ENCODE data around the gene PARD3B.

The PARD3B gene

GRCh38 chr2:204715361-204715760, 170.1 kb downstream of the PARD3B start:
- H3K9ac ChIP-seq (ENCODE audit: low read depth, low read length), result no peak overlapping the region
- no peak overlapping the region for H3K4me3 ChIP-seq (ENCODE audit: low read length)
- no peaks in the 10 kb centered on the region for H3K36me3 ChIP-seq (ENCODE audit: insufficient read depth, low read length)
- no peaks in the 10 kb centered on the region for H3K9me3 ChIP-seq (replicated peaks; ENCODE audit: low read length)
- no peaks in the 10 kb centered on the region for H3K4me1 ChIP-seq (ENCODE audit: control insufficient read depth, insufficient read depth, low read length)
- no peak overlapping the region for H3K4me2 ChIP-seq (ENCODE audit: low read length)
- H3K27me3 ChIP-seq (ENCODE audit: control insufficient read depth, insufficient read depth, low read length), result no peaks in the 10 kb centered on the region

GRCh38 chr2:204717591-204717990, 172.3 kb downstream of the PARD3B start:
- Histone ChIP-seq H3K9me3 (replicated peaks; ENCODE audit: low read length) (no peaks in the 10 kb centered on the region), H3K4me3 (ENCODE audit: low read length) (no peak overlapping the region)

GRCh38 chr2:204718607-204719006, 173.3 kb downstream of the PARD3B start:
- Histone ChIP-seq H3K9me3 (replicated peaks; ENCODE audit: low read length) (no peaks in the 10 kb centered on the region), H3K4me3 (ENCODE audit: low read length) (no peak overlapping the region), H3K27me3 (ENCODE audit: control insufficient read depth, insufficient read depth, low read length) (no peaks in the 10 kb centered on the region), H3K36me3 (ENCODE audit: insufficient read depth, low read length) (no peaks in the 10 kb centered on the region), H3K9ac (ENCODE audit: low read depth, low read length) (no peak overlapping the region), H3K4me2 (ENCODE audit: low read length) (no peak overlapping the region), H3K4me1 (ENCODE audit: control insufficient read depth, insufficient read depth, low read length) (no peaks in the 10 kb centered on the region)

More at GRCh38 chr2:204717591-204717990, 172.3 kb downstream of the PARD3B start:
- Histone ChIP-seq H3K4me2 (ENCODE audit: low read length) (no peak overlapping the region), H3K4me1 (ENCODE audit: control insufficient read depth, insufficient read depth, low read length) (no peaks in the 10 kb centered on the region), H3K9ac (ENCODE audit: low read depth, low read length) (no peak overlapping the region), H3K36me3 (ENCODE audit: insufficient read depth, low read length) (no peaks in the 10 kb centered on the region), H3K27me3 (ENCODE audit: control insufficient read depth, insufficient read depth, low read length) (no peaks in the 10 kb centered on the region)

GRCh38 chr2:204720874-204721273, 175.6 kb downstream of the PARD3B start:
- Histone ChIP-seq H3K9ac (ENCODE audit: low read depth, low read length) (no peak overlapping the region), H3K4me1 (ENCODE audit: control insufficient read depth, insufficient read depth, low read length) (no peaks in the 10 kb centered on the region), H3K4me3 (ENCODE audit: low read length) (no peak overlapping the region), H3K9me3 (replicated peaks; ENCODE audit: low read length) (no peaks in the 10 kb centered on the region), H3K36me3 (ENCODE audit: insufficient read depth, low read length) (no peaks in the 10 kb centered on the region), H3K27me3 (ENCODE audit: control insufficient read depth, insufficient read depth, low read length) (no peaks in the 10 kb centered on the region), H3K4me2 (ENCODE audit: low read length) (no peak overlapping the region)

- Histone ChIP-seq H3K4me1 (ENCODE audit: control insufficient read depth, insufficient read depth, low read length) (no peaks in the 10 kb centered on the region), H3K4me3 (ENCODE audit: low read length) (no peak overlapping the region), H3K9ac (ENCODE audit: low read depth, low read length) (no peak overlapping the region), H3K27me3 (ENCODE audit: control insufficient read depth, insufficient read depth, low read length) (no peaks in the 10 kb centered on the region), H3K36me3 (ENCODE audit: insufficient read depth, low read length) (no peaks in the 10 kb centered on the region), H3K4me2 (ENCODE audit: low read length) (no peak overlapping the region), H3K9me3 (replicated peaks; ENCODE audit: low read length) (no peaks in the 10 kb centered on the region)
These were observed 176.9 kb downstream of the PARD3B start for GRCh38 chr2:204722207-204722606.

GRCh38 chr2:204722691-204723090, 177.4 kb downstream of the PARD3B start:
- Histone ChIP-seq H3K4me3 (ENCODE audit: low read length) (no peak overlapping the region), H3K9ac (ENCODE audit: low read depth, low read length) (no peak overlapping the region), H3K36me3 (ENCODE audit: insufficient read depth, low read length) (no peaks in the 10 kb centered on the region), H3K4me1 (ENCODE audit: control insufficient read depth, insufficient read depth, low read length) (no peaks in the 10 kb centered on the region), H3K4me2 (ENCODE audit: low read length) (no peak overlapping the region), H3K9me3 (replicated peaks; ENCODE audit: low read length) (no peaks in the 10 kb centered on the region), H3K27me3 (ENCODE audit: control insufficient read depth, insufficient read depth, low read length) (no peaks in the 10 kb centered on the region)

GRCh38 chr2:204725693-204726360, 180.6 kb downstream of the PARD3B start:
- Histone ChIP-seq H3K9me3 (replicated peaks; ENCODE audit: low read length) (no peaks in the 10 kb centered on the region), H3K4me1 (ENCODE audit: control insufficient read depth, insufficient read depth, low read length) (no peaks in the 10 kb centered on the region), H3K4me3 (ENCODE audit: low read length) (no peak overlapping the region), H3K9ac (ENCODE audit: low read depth, low read length) (no peak overlapping the region), H3K36me3 (ENCODE audit: insufficient read depth, low read length) (no peaks in the 10 kb centered on the region), H3K4me2 (ENCODE audit: low read length) (no peak overlapping the region), H3K27me3 (ENCODE audit: control insufficient read depth, insufficient read depth, low read length) (no peaks in the 10 kb centered on the region)

GRCh38 chr2:204726831-204727230, 181.6 kb downstream of the PARD3B start:
- H3K9me3 ChIP-seq (replicated peaks; ENCODE audit: low read length), result no peaks in the 10 kb centered on the region
- H3K4me3 ChIP-seq (ENCODE audit: low read length), result no peak overlapping the region
- H3K36me3 ChIP-seq (ENCODE audit: insufficient read depth, low read length), result no peaks in the 10 kb centered on the region
- H3K4me1 ChIP-seq (ENCODE audit: control insufficient read depth, insufficient read depth, low read length), result no peaks in the 10 kb centered on the region
- no peak overlapping the region for H3K9ac ChIP-seq (ENCODE audit: low read depth, low read length)
- no peaks in the 10 kb centered on the region for H3K27me3 ChIP-seq (ENCODE audit: control insufficient read depth, insufficient read depth, low read length)
- no peak overlapping the region for H3K4me2 ChIP-seq (ENCODE audit: low read length)

GRCh38 chr2:204727368-204727767, 182.1 kb downstream of the PARD3B start:
- no peaks in the 10 kb centered on the region for H3K4me1 ChIP-seq (ENCODE audit: control insufficient read depth, insufficient read depth, low read length)
- no peaks in the 10 kb centered on the region for H3K9me3 ChIP-seq (replicated peaks; ENCODE audit: low read length)
- no peaks in the 10 kb centered on the region for H3K27me3 ChIP-seq (ENCODE audit: control insufficient read depth, insufficient read depth, low read length)
- no peak overlapping the region for H3K4me3 ChIP-seq (ENCODE audit: low read length)
- H3K4me2 ChIP-seq (ENCODE audit: low read length), result no peak overlapping the region
- H3K9ac ChIP-seq (ENCODE audit: low read depth, low read length), result no peak overlapping the region
- no peaks in the 10 kb centered on the region for H3K36me3 ChIP-seq (ENCODE audit: insufficient read depth, low read length)

- Histone ChIP-seq H3K9ac (ENCODE audit: low read depth, low read length) (no peak overlapping the region), H3K4me1 (ENCODE audit: control insufficient read depth, insufficient read depth, low read length) (no peaks in the 10 kb centered on the region), H3K36me3 (ENCODE audit: insufficient read depth, low read length) (no peaks in the 10 kb centered on the region), H3K4me2 (ENCODE audit: low read length) (no peak overlapping the region), H3K4me3 (ENCODE audit: low read length) (no peak overlapping the region), H3K9me3 (replicated peaks; ENCODE audit: low read length) (no peaks in the 10 kb centered on the region), H3K27me3 (ENCODE audit: control insufficient read depth, insufficient read depth, low read length) (no peaks in the 10 kb centered on the region)
These were observed 185.3 kb downstream of the PARD3B start for GRCh38 chr2:204730603-204731002.

GRCh38 chr2:204732019-204732418, 186.7 kb downstream of the PARD3B start:
- Histone ChIP-seq H3K4me1 (ENCODE audit: control insufficient read depth, insufficient read depth, low read length) (no peaks in the 10 kb centered on the region), H3K9me3 (replicated peaks; ENCODE audit: low read length) (no peaks in the 10 kb centered on the region), H3K36me3 (ENCODE audit: insufficient read depth, low read length) (no peaks in the 10 kb centered on the region), H3K4me3 (ENCODE audit: low read length) (no peak overlapping the region), H3K9ac (ENCODE audit: low read depth, low read length) (no peak overlapping the region), H3K4me2 (ENCODE audit: low read length) (no peak overlapping the region), H3K27me3 (ENCODE audit: control insufficient read depth, insufficient read depth, low read length) (no peaks in the 10 kb centered on the region)

GRCh38 chr2:204737296-204737695, 192.0 kb downstream of the PARD3B start:
- H3K4me2 ChIP-seq (ENCODE audit: low read length), result no peak overlapping the region
- H3K9me3 ChIP-seq (replicated peaks; ENCODE audit: low read length), result no peaks in the 10 kb centered on the region
- peaks cover 4% of the 10 kb centered on the region for H3K4me1 ChIP-seq (ENCODE audit: control insufficient read depth, insufficient read depth, low read length)
- H3K9ac ChIP-seq (ENCODE audit: low read depth, low read length), result no peak overlapping the region
- no peaks in the 10 kb centered on the region for H3K27me3 ChIP-seq (ENCODE audit: control insufficient read depth, insufficient read depth, low read length)
- no peak overlapping the region for H3K4me3 ChIP-seq (ENCODE audit: low read length)
- H3K36me3 ChIP-seq (ENCODE audit: insufficient read depth, low read length), result no peaks in the 10 kb centered on the region

Measured in skeletal muscle satellite cell (primary cell).